ENCODE results near the gene KXD1.
"Not testable (repeated sequence)": the region's sequence is repeated elsewhere in the genome, so short reads cannot be mapped to it uniquely, and the experiment has no call there.

The KXD1 gene

DNA sequence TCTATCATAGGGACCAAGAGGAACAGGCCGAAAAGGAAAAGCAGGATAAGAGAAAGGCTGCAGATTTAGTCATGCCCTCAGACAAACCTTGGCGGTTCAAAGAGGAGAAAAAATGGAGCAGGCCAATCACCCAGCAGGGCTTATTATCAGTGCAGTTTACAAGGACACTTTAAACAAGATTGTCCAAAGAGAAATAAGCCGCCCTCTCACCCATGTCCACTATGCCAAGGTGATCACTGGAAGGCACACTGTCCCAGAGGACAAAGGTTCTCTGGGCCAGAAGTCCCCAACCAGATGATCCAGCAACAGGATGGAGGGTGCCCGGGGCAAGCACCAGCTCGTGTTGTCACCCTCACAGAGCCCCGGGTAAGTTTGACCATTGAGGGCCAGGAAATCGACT is 22.6 kb downstream of the KXD1 start:
- DNase-seq (ENCODE audit: low read depth, low spot score): no peak

GRCh38 chr19:18586306-18586705 is 28.6 kb downstream of the KXD1 start:
- no peak for DNase-seq (ENCODE audit: low read depth, low spot score)

DNA sequence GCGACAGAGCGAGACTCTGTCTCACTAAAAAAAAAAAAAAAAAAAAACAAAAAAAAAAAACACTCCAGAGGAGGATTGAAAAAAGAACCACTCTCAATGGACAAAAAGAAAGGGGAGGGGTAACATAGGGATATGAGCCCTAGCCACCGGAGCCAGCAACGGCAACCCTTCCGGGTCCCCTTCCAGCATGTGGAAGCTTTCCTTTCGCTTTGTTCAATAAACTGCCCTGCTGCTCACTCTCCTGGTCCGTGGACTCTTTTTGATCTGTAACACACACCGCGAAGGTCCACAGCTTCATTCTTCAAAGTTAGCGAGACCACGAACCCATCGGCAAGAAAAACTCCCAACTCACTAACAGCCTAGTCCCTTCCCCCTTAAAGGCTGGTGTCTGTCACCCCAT is 29.9 kb downstream of the KXD1 start:
- no peak for DNase-seq (ENCODE audit: low read depth, low spot score)

DNA sequence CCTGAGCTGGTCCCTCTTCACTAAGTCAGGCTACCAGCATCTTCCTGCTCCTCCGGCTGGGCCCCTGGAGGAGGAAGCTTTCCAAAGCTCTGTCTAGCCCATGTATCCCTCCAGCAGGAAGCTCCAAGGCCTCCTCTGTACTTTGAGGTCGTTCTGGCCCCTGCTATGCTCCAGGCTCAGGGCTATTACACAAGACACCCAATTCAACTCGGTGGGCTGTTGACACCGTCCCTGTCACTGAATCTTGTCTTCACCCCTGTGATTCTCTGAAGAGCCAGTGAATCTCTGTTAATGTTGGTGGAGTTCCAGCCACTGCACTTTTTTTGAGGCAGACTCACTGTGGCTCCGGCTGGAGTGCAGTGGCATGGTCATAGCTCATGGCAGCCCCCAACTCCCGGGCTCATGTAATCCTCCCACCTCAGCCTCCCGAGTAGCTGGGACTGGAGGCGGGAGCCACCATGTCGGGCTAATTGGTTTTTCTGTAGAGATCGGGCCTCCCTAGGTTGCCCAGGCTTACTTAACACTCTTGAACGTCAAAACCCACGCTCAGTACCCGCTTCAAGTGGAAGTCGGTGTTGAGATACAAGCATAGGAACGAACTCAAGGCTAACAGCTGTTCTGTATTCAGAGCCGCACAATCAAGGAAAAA is 30.4 kb downstream of the KXD1 start:
- DNase-seq (ENCODE audit: low read depth, low spot score): no peak

DNA sequence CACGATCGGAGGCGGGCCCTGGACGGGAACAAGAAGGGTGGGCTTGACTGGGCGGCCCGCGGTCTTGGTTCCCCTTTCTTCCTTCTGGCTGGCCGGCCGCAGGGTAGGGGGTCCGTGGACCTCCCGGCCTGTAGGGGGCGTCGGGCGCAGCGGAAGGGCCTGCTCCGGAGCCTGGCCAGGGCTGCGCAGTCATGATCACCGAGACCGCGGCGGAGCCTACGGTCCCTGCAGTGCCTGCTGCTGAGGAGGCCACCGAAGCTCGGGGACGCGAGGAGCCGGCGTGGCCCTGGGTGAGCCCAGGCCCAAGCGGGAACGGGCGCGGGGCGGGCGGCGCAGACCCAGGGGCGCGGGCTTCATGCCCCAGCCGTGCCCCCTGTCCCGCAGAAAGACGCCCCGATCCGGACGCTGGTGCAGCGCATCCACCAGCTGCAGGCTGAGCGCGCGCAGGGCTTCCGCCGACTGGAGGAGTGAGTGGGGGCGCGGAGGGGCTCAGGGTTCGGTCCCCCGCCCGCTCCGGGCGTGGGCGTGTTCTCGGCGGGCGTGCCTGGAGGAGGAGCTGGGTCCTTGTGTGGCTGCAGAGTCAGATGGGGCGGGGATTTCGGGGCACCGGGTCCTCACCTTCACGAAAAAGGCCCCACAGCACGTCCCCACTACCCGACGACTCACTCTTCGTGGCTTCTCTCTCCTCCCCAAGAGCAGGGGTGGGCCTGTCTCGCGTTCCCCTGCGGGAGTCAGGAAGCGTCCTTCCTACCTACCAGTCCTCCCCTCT is 31.1 kb downstream of the KXD1 start, which contains the start of gene REX1BD:
TSS of gene REX1BD (plus strand) at position 188 of the 769 bp plus-strand sequence. CDS start at position 192, 4 bp downstream.
- peak; percentile 92 for DNase-seq (ENCODE audit: low read depth, low spot score)

DNA sequence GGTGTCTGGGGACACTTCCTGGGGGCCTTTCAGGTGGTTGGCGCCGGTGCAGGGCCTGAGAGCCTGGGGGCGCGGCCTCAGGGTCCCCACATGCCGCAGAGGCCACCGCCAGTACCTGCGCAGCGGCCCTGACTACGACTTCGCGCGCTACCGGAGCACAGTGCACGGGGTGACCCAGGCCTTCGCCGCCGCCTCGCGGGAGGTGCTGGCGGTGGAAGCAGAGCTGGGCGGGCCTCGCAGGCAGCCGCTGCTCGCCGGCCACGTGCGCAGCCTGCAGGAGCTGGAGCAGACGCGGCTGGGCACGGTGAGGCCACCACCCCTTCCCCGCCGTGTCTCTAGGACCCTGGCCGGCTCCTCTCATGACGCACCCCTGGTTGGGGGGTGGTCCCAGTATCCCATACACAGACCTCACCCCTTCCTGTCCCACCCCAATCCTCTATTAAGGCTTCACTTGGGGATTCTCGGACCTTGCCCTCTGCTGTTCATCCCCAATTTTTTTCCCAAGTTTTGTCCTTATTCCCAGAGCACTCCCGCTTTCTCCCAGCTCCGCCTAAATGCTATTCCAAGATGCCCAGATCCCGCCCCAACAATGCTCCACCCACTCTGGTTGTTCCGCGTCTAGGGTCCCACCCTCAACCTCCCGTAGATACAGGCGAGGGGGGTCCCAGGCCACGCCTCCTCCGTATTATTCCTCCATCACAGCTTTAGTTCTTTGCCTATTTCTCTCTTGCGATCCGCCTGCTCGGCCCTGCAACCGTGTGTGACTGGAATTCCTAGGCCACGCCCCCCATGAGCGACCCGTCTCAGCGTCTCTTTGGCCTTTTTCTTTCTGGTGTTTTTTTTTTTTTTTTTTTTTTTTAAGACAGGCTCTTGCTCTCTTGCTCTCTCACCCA is 32.0 kb downstream of the KXD1 start:
- peak; percentile 81 for DNase-seq (ENCODE audit: low read depth, low spot score)

DNA sequence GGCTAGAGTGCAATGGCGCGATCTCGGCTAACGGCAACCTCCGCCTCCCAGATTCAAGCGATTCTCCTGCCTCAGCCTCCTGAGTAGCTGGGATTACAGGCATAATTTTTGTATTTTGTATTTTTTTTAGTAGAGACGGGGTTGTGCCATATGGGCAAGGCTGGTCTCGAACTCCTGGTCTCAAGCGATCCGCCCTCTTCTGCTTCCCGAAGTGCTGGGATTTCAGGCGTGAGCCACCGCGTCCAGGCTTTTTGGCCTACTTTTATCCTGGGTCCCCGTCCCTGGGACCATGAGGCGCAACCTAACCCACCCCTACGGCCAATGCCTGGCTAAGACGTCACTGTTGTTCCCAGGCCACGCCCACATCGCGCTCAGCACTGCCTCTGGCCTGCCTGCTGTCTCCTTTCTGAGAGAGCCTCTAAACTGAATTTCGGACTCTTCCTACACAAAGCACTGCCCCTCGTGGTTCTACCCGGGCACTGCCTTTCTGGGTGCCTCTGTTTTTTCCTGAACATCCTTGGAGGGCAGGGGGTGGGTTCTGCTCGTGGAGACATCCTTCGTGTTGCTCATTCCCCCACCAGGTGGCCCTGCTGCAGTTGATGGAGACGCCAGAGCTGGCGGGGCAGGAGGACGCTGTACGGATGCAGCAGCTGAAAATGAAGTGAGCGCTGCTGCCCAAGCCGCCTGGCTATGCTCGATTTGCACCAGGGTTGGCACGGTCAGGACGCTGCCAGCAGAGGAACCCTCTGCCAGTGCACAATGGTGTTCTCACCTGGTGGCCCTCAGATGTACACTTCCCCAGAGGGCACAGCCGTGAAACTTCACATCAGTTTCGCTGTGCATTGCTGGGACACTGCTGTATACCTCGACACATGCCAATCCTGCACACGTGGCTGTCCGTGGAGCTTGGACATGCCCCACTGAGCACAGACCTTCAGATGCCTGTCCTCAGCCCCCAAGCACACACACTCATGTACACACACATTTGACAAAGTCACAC is 32.9 kb downstream of the KXD1 start:
- DNase-seq (ENCODE audit: low read depth, low spot score): peak; percentile 94

GRCh38 chr19:18591735-18592385 is 34.2 kb downstream of the KXD1 start:
- no peak for DNase-seq (ENCODE audit: low read depth, low spot score)

- DNase-seq (ENCODE audit: low read depth, low spot score): not testable (repeated sequence)
Measured at GRCh38 chr19:18592732-18593131, 35.1 kb downstream of the KXD1 start.

DNA sequence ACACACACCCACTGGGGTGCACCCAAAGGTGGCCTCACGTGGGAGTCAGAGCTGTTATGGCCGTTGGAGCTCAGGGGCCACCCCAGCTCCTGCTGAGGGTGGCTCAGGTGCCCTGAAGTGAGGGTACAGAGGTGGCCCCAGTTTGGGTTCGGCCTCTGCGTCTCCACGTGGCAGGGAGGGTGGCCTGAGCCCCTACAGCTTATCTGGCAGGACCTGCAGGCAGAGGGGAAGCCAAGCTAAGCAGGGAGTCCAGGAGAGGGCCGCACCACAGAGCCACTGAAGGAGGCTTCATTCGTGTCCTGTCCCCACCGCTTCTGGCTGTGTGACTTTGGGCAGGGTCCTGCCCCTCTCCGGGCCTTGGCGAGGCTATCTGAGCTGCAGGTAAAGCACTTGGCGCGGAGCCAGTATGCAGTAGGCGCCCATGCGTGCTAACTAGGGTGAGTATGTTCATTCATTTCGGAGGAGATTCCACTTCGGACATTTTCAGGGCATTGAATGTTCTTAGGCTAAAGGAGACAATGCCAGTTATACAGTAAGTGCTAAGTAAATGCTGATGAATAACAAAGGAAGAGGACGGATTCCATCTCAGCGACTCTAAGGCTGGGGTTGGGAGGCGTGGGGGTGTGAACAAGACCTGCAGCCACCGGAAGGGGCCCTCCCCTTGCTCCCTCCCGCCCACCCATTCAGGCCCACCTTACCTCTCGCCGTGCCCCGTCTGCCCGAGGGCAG is 35.9 kb downstream of the KXD1 start:
- DNase-seq (ENCODE audit: low read depth, low spot score): peak; percentile 10

- peak; percentile 94 for DNase-seq (ENCODE audit: low read depth, low spot score)
Measured at GRCh38 chr19:18594096-18594823, 36.6 kb downstream of the KXD1 start.

- peak; percentile 7 for DNase-seq (ENCODE audit: low read depth, low spot score)
Measured at GRCh38 chr19:18594824-18595373, 37.2 kb downstream of the KXD1 start.

- DNase-seq (ENCODE audit: low read depth, low spot score): no peak
Measured at GRCh38 chr19:18595475-18595874, 37.8 kb downstream of the KXD1 start.

DNA sequence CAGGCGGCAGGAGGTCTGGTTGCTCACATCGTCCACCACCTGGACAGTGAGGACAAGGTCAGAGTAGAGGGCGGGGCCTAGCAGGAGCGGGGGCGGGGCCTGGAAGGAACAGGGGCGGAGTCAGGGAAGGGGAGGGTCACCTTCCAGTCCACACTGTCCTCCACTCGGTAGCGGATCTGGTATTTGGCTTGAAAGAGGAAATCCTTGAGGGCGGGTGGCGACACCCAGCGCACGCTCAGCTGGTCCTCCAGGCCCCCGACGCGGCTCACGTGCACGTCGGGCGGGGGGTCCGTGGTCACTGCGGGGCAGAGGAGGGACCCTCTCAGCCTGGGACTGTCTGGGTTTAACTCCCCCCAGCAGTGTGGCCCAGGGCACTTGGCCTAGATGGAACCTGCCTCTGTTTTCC is 39.1 kb downstream of the KXD1 start:
- DNase-seq (ENCODE audit: low read depth, low spot score): peak; percentile 23

GRCh38 chr19:18597809-18598660 is 40.4 kb downstream of the KXD1 start:
- DNase-seq (ENCODE audit: low read depth, low spot score): no peak

- DNase-seq (ENCODE audit: low read depth, low spot score): no peak
Measured at GRCh38 chr19:18599485-18599884, 41.8 kb downstream of the KXD1 start.

DNA sequence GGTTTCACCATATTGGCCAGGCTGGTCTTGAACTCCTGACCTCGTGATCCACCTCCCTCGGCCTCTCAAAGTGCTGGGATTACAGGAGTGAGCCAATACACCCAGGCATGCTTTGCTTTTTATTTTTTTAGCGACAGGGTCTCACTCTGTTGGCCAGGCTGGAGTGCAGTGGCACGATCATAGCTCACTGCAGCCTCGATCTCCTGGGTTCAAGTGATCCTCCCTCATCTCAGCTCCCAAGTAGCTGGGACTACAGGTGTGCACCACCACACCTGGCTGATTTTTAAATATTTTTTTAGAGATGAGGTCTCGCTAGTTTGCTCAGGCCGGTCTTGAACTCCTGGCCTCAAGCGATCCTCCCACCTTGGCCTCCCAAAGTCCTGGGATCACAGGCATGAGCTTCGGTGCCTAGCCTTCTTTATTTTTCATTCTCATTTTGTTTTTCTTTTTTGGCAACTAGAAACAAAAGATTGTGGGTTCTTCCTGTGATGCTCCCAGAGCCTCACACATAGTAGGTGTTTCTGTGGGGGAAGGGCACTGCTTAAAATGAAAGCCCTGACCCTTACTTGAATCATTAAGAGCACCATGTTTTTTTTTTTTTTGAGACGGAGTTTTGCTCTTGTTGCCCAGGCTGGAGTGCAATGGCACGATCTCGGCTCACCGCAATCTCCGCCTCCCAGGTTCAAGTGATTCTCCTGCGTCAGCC is 43.2 kb downstream of the KXD1 start:
- DNase-seq (ENCODE audit: low read depth, low spot score): not testable (repeated sequence)

Data from astrocyte of the hippocampus (primary cell).